Erythroblast (primary cell): ENCODE results near the gene PIWIL4.

Experiments used
- GATA1 ChIP-seq: IDR thresholded peaks from 2 replicates; pipeline ENCODE4 v1.6.1; 2011; ENCODE audit warnings: low read depth, mild to moderate bottlenecking, control low read depth, low read length, moderate library complexity
- POLR2A ChIP-seq: IDR thresholded peaks from 2 replicates; pipeline ENCODE4 v1.6.1; 2011; ENCODE audit warnings: mild to moderate bottlenecking, low read length

GRCh38 chr11:94604482-94604881 is 37.3 kb downstream of the PIWIL4 start:
- TF ChIP-seq POLR2A (no peak), GATA1 (no peak)
